Heart left ventricle (tissue), 16 donors: ENCODE measurements around the gene SLC66A2. TPM values are rescaled to one million over a fixed set of nuclear protein-coding genes. Genes with fewer than 3 reads are reported as not detected.

ENCODE experiments used
- ATAC-seq, 4 donors: fragments of 200-7000 bp; cut with Tn5 transposase; one replicate each; pipeline ENCODE4 v1.9.1; 2020 to 2022; ENCODE audit warnings: moderate library complexity in 4 of 4, mild to moderate bottlenecking in 3 of 4, moderate number of reproducible peaks in 1 of 4
- DNase-seq, 5 donors: peaks; one replicate each; pipeline ENCODE4 v3.0.0-alpha.2; 2020
- H3K27ac ChIP-seq, 12 donors: fragments of 200-600 bp; sonication (generic) in 4 of 12; one replicate each; pipeline versions ENCODE4 v1.5.0 to v1.8.0; 2016 to 2022; ENCODE audit warnings: mild to moderate bottlenecking in 2 of 12
- H3K27me3 ChIP-seq, 9 donors: fragments of 200-600 bp; sonication (generic) in 2 of 9; one replicate each; pipeline versions ENCODE4 v1.5.1 to v1.8.0; 2016 to 2022; ENCODE audit warnings: mild to moderate bottlenecking in 3 of 9
- H3K36me3 ChIP-seq, 9 donors: fragments of 200-600 bp; sonication (generic) in 2 of 9; one replicate each; pipeline versions ENCODE4 v1.5.0 to v1.8.0; 2018 to 2022; ENCODE audit warnings: mild to moderate bottlenecking in 2 of 9
- H3K4me1 ChIP-seq, 12 donors: fragments of 200-600 bp; sonication (generic) in 4 of 12; one replicate each; pipeline versions ENCODE4 v1.5.0 to v1.8.0; 2016 to 2022; ENCODE audit warnings: mild to moderate bottlenecking in 3 of 12
- H3K4me3 ChIP-seq, 12 donors: fragments of 200-600 bp; sonication (generic) in 4 of 12; one replicate each; pipeline versions ENCODE4 v1.5.0 to v1.8.0; 2017 to 2022; ENCODE audit warnings: mild to moderate bottlenecking in 9 of 12, moderate library complexity in 4 of 12
- H3K9me3 ChIP-seq, 12 donors: fragments of 200-600 bp; sonication (generic) in 4 of 12; one replicate each; pipeline versions ENCODE4 v1.5.0 to v1.8.0; 2016 to 2022; ENCODE audit warnings: mild to moderate bottlenecking in 1 of 12
- POLR2A ChIP-seq, 2 donors: fragments of 450-650 bp; IDR thresholded peaks; one replicate each; pipeline ENCODE4 v1.6.1; 2017; ENCODE audit warnings: antibody characterized with exemption in 2 of 2, mild to moderate bottlenecking in 2 of 2, moderate library complexity in 2 of 2
- WGBS, 4 donors: extraction: QIAGEN DNeasy Blood & Tissue Kit in 2 of 4; methylation state at CpG; one replicate each; pipeline versions ENCODE4 v1.1.5 to v1.1.7; 2013 to 2018; 5-methylcytosine and 5-hydroxymethylcytosine counted together
- intact Hi-C, 10 donors: fragments of 100-400 bp; cut with DNase I; formaldehyde crosslinking; loops; one replicate each; pipeline versions ENCODE4 v1.11.1 to v1.14.2; 2022
- polyA plus RNA-seq, 2 donors: library from polyadenylated mRNA; stranded (reverse); fragments of 200-250 nt; gene quantifications; one replicate each; pipeline ENCODE4 v1.2.3, GENCODE V29; 2013
- total RNA-seq, 9 donors: library from RNA; depleted of rRNA in 2 of 9; stranded (reverse); fragments of >200 nt in 2 of 9; fragmentation: NEBNext Ultra II Directional in 3 of 9; extraction: Animal tissue kit (Norgen Biotek cat#: 25700) in 3 of 9; gene quantifications; one replicate each; pipeline versions ENCODE4 v1.1.0 to v1.2.4, GENCODE V29; 2016 to 2023
- TF ChIP-seq, protein P1 (sequence below), 12 donors: fragments of 200-600 bp; sonication (generic) in 4 of 12; IDR thresholded peaks; one replicate each; pipeline versions ENCODE4 v1.5.0 to v1.8.0; 2018 to 2022; ENCODE audit warnings: antibody characterized with exemption in 12 of 12, mild to moderate bottlenecking in 5 of 12
- donor health status: ischemic (EF 13 %, LVEDD 7.1; RV severe dilation, severe dysfunction).
- donor health status: healthy with polysubstance abuse.
- donor health status: DM: no; HTN: yes; CAD: no.
- donor health status: DM: no; HTN: no; CAD: no.
- donor health status: ischemic (EF 25% LVEDD 6.9; RV normal size, moderate dysfunction).
- donor health status: ischemic (EF 25% LVEDD 5.7; RV mildly dilated, moderate dysfunction).
- donor health status: healthy.
- donor health status: DM: yes; HTN: yes; CAD: no.
- donor health status: ischemic (EF 35%, LVEDD 5.7; RV mildly dilated, moderate dysfunction).
- donor health status: nonischemic (EF 11% LVEDD 7.7; RV severe dilation, severe dysfunction).
- donor health status: DM: yes; HTN: yes; CAD: no.
- donor health status: PGD.
- donor health status: ischemic (EF 29% LVEDD 5.4; RV normal size, mild dysfunction).
- donor health status: nonischemic (EF 23%, LVEDD 6.1; RV moderate dilation, normal function).

The SLC66A2 gene
- total and polyA plus RNA-seq, 11 donors: 19.7 to 33.4 (median 26.6) TPM

DNA sequence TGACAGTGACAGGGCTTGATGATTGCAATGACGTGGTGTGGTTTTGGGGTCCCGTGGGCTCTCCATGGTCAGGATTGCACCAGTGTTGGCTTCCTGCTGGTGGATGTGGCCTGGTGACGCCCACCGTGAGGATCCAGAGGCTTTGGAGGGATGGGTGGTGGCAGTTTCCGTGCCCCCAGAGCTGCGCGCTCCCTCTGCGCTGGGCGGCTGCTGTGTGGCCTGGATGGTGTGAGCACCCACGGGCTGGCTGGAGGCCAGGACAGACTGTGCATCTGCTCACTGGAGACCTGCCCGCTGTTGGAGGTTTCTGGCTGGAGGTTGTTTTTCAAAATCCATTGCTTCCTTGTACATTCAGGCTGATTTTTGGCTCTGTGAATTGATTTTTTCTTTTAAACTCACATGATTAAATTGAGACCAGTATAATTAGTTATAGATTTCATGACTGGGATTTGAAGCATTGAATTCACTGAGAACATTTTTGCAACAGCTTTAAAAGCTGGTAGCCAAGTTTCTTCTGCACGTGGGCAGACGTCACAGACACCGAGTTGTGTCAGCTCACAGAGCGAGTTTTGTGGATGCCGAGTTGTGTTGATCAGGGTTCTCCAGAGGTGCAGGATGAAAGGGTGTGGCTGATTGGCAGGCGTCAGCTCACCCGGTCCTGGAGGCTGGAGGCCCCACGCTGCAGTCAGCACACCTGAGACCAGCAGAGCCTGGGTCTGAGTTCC, 81.0 kb downstream of the SLC66A2 start:
- no peak overlapping the region for H3K4me3 ChIP-seq
- intact Hi-C loops: no loop called here
- no peak overlapping the region for H3K27ac ChIP-seq
- TF ChIP-seq POLR2A (IDR thresholded peaks at IDR 0.05): no peak
- TF ChIP-seq, protein P1, sequence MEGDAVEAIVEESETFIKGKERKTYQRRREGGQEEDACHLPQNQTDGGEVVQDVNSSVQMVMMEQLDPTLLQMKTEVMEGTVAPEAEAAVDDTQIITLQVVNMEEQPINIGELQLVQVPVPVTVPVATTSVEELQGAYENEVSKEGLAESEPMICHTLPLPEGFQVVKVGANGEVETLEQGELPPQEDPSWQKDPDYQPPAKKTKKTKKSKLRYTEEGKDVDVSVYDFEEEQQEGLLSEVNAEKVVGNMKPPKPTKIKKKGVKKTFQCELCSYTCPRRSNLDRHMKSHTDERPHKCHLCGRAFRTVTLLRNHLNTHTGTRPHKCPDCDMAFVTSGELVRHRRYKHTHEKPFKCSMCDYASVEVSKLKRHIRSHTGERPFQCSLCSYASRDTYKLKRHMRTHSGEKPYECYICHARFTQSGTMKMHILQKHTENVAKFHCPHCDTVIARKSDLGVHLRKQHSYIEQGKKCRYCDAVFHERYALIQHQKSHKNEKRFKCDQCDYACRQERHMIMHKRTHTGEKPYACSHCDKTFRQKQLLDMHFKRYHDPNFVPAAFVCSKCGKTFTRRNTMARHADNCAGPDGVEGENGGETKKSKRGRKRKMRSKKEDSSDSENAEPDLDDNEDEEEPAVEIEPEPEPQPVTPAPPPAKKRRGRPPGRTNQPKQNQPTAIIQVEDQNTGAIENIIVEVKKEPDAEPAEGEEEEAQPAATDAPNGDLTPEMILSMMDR (IDR thresholded peaks at IDR 0.05): no peak
- peaks cover 0 to 42% (median 13%) of the 10 kb centered on the region in 9 donors for H3K27me3 ChIP-seq
- H3K4me1 ChIP-seq: no peaks in the 10 kb centered on the region
- 69 to 77% (median 75%) methylated on average over 17 to 19 of the region's 19 CpGs for WGBS, 4 donors
- no peak for ATAC-seq
- H3K36me3 ChIP-seq: no peaks in the 10 kb centered on the region
- no peaks in the 10 kb centered on the region for H3K9me3 ChIP-seq
- DNase-seq: no peak

DNA sequence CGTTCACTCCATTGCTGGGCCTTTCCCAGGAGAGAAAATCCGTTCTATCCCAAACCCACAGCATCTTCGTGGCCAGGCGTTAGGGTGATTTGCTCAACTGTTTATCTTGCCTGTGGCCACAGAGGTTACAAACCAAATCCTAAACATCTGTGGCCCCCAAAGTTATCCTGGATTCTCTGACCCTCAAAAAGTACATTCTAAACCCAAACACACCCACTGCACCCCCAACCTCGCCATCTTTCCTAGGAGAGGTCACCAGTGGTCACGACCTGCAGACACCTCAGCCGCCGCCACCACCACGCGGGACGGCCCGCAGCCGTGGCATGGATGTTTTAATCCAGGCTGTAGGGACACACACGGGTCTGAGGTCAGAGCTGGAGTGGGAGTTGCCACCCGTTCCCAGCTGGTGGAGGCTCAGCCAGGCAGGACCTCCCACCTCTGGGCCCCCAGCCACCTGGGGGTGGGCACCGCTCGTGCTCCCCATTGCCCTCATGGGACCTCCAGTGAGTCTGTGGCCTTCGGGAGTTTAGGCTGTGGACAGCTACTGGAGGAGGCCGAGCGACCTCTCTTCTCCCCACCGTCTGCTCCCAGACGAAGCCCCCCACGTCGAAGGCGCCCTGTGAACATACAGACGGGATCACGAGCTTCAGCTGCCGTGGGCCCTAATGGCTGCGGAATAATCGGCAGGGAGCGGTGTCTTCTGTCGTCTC, 81.7 kb downstream of the SLC66A2 start:
- Histone ChIP-seq H3K4me1 (no peaks in the 10 kb centered on the region), H3K27ac (no peak overlapping the region), H3K9me3 (no peaks in the 10 kb centered on the region), H3K27me3 (peaks cover 0 to 36% (median 12%) of the 10 kb centered on the region in 9 donors), H3K36me3 (no peaks in the 10 kb centered on the region), H3K4me3 (no peak overlapping the region)
- DNase-seq (no peak), ATAC-seq (no peak)
- intact Hi-C loops: no loop called here
- WGBS, 4 donors: 87 to 93% (median 88%) methylated on average over 21 to 32 of the region's 32 CpGs
- no peak for TF ChIP-seq POLR2A (IDR thresholded peaks at IDR 0.05)
- TF ChIP-seq, protein P1 (IDR thresholded peaks at IDR 0.05): no peak

DNA sequence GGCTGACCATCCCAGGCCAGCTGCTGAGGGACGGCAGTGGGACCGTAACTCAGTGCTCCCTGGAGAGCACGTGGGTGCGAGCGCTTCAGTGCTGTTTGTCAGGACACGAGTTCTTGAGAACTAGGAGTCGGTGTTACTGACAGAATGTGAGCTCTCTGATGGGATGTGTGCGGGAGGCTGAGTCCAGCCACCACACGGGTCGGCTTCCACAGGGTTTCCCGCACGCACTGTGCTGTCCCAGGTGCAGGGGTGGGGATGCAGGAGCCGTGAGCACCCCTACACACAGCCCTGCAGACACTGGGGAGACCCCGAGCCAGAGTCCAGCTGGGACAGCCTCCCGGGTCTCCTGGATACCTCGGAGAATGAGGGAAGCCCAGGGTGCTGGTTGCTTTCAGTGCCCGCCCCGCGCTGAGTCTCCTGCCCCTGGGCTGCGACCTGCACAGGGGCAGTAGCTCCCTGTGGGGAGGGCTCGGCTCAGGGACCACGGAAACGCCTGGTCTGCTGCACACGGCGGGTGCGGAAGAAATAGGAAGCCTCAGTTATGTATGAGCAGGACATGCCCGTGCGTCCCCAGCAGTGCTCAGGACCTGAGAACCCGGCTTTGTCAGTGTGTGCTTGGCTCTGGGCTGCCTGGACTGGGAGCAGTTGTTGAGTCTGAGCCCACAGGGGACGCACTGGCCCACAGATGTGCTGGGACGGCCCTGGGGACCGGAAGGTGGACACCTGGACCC, 82.5 kb downstream of the SLC66A2 start:
- no peak overlapping the region for H3K27ac ChIP-seq
- ATAC-seq (peak in 1 of 4 donors; percentile 29), DNase-seq (no peak)
- TF ChIP-seq, protein P1 (IDR thresholded peaks at IDR 0.05): no peak
- no peak for TF ChIP-seq POLR2A (IDR thresholded peaks at IDR 0.05)
- intact Hi-C loops: no loop called here
- no peaks in the 10 kb centered on the region for H3K4me1 ChIP-seq
- WGBS, 4 donors: 83 to 87% (median 85%) methylated on average over 25 to 32 of the region's 32 CpGs
- no peaks in the 10 kb centered on the region for H3K9me3 ChIP-seq
- peaks cover 0 to 28% (median 4%) of the 10 kb centered on the region in 9 donors for H3K27me3 ChIP-seq
- no peak overlapping the region for H3K4me3 ChIP-seq
- no peaks in the 10 kb centered on the region for H3K36me3 ChIP-seq
